SK-N-SH treated with all-trans-retinoic acid at 6 μM for 48 hours (cell line): ENCODE results near the gene MIOX.

Source experiments
- ATAC-seq: fragments of 200-7000 bp; cut with Tn5 transposase; 3 replicates; pipeline ENCODE4 v1.9.1; 2020; ENCODE audit warnings: mild to moderate bottlenecking, moderate library complexity
- ARNTL ChIP-seq: fragments of 450-650 bp; formaldehyde crosslinking; IDR thresholded peaks from 2 replicates; pipeline ENCODE4 v1.5.0; 2020; ENCODE audit warnings: low read depth, mild to moderate bottlenecking, moderate library complexity, borderline replicate concordance
- BACH2 ChIP-seq: fragments of 250-450 bp; sonication (Bioruptor Pico); IDR thresholded peaks from 2 replicates; pipeline ENCODE4 v1.9.0; 2021; ENCODE audit warnings: mild to moderate bottlenecking, borderline replicate concordance
- CREB5 ChIP-seq: fragments of 250-450 bp; sonication (Bioruptor Pico); IDR thresholded peaks from 2 replicates; pipeline ENCODE4 v1.5.1; 2020; ENCODE audit warnings: low read depth, mild to moderate bottlenecking, moderate library complexity
- CSDC2 ChIP-seq: fragments of 250-450 bp; sonication (Bioruptor Pico); IDR thresholded peaks from 2 replicates; pipeline ENCODE4 v1.5.0; 2020; ENCODE audit warnings: mild to moderate bottlenecking, moderate library complexity
- CSRNP3 ChIP-seq: fragments of 250-450 bp; sonication (Bioruptor Pico); IDR thresholded peaks from 2 replicates; pipeline ENCODE4 v1.5.1; 2021; ENCODE audit warnings: mild to moderate bottlenecking, moderate library complexity
- GLIS3 ChIP-seq: fragments of 250-450 bp; sonication (Bioruptor Pico); IDR thresholded peaks from 2 replicates; pipeline ENCODE4 v1.5.0; 2020; ENCODE audit warnings: mild to moderate bottlenecking, moderate library complexity
- ISL1 ChIP-seq: fragments of 250-450 bp; sonication (Bioruptor Pico); IDR thresholded peaks from 2 replicates; pipeline ENCODE4 v2.1.2; 2022; ENCODE audit warnings: mild to moderate bottlenecking, moderate library complexity
- PATZ1 ChIP-seq: fragments of 250-450 bp; sonication (Bioruptor Pico); IDR thresholded peaks from 2 replicates; pipeline ENCODE4 v1.8.0; 2020; ENCODE audit warnings: mild to moderate bottlenecking, moderate library complexity, borderline replicate concordance
- PPARA ChIP-seq: fragments of 250-450 bp; sonication (Bioruptor Pico); IDR thresholded peaks from 2 replicates; pipeline ENCODE4 v1.5.0; 2020; ENCODE audit warnings: mild to moderate bottlenecking, borderline replicate concordance
- SNAI2 ChIP-seq: fragments of 250-450 bp; sonication (Bioruptor Pico); IDR thresholded peaks from 2 replicates; pipeline ENCODE4 v1.5.0; 2020; ENCODE audit warnings: mild to moderate bottlenecking, moderate library complexity
- TCF4 ChIP-seq: fragments of 250-450 bp; sonication (Bioruptor Pico); IDR thresholded peaks from 2 replicates; pipeline ENCODE4 v1.8.0; 2021; ENCODE audit warnings: mild to moderate bottlenecking, moderate library complexity, borderline replicate concordance
- TOX ChIP-seq: fragments of 250-450 bp; sonication (Bioruptor Pico); IDR thresholded peaks from 2 replicates; pipeline ENCODE4 v1.8.0; 2021; ENCODE audit warnings: mild to moderate bottlenecking, moderate library complexity, borderline replicate concordance
- TSHZ2 ChIP-seq: fragments of 250-450 bp; sonication (Bioruptor Pico); IDR thresholded peaks from 2 replicates; pipeline ENCODE4 v1.5.0; 2020; ENCODE audit warnings: mild to moderate bottlenecking, moderate library complexity
- ZC3H10 ChIP-seq: fragments of 250-450 bp; sonication (Bioruptor Pico); IDR thresholded peaks from 2 replicates; pipeline ENCODE4 v1.5.1; 2021; ENCODE audit warnings: mild to moderate bottlenecking, moderate library complexity
- ZFP3 ChIP-seq: fragments of 250-450 bp; sonication (Bioruptor Pico); IDR thresholded peaks from 2 replicates; pipeline ENCODE4 v1.5.0; 2020; ENCODE audit warnings: mild to moderate bottlenecking, moderate library complexity
- ZFP30 ChIP-seq: fragments of 450-650 bp; formaldehyde crosslinking; IDR thresholded peaks from 2 replicates; pipeline ENCODE4 v1.5.0; 2022; ENCODE audit warnings: mild to moderate bottlenecking, moderate library complexity
- ZNF565 ChIP-seq: fragments of 450-650 bp; formaldehyde crosslinking; conservative IDR thresholded peaks from 2 replicates; pipeline ENCODE4 v1.5.0; 2020; ENCODE audit warnings: low read depth, mild to moderate bottlenecking, moderate library complexity
- ZNF70 ChIP-seq: fragments of 450-650 bp; formaldehyde crosslinking; IDR thresholded peaks from 2 replicates; pipeline ENCODE4 v1.5.0; 2020; ENCODE audit warnings: mild to moderate bottlenecking, moderate library complexity
- ZNF8 ChIP-seq: fragments of 450-650 bp; formaldehyde crosslinking; IDR thresholded peaks from 2 replicates; pipeline ENCODE4 v1.5.0; 2020; ENCODE audit warnings: mild to moderate bottlenecking, moderate library complexity

Gene MIOX

GRCh38 chr22:50455201-50455600 is 31.5 kb upstream of the MIOX start (continued):
- TF ChIP-seq CSRNP3 (no peak), ZNF8 (no peak)
- TF ChIP-seq, all 23 proteins: peak for 0

- ATAC-seq: no peak
- TF ChIP-seq CSDC2 (CRISPR knock-in tag) (no peak), ISL1 (CRISPR knock-in tag) (no peak), ZFP3 (CRISPR knock-in tag) (no peak), TCF4 (CRISPR knock-in tag) (no peak), TSHZ2 (no peak), CREB5 (CRISPR knock-in tag) (no peak), PATZ1 (CRISPR knock-in tag) (no peak), ZFP30 (CRISPR knock-in tag) (no peak), ARNTL (CRISPR knock-in tag) (no peak), TOX (CRISPR knock-in tag) (no peak), SNAI2 (CRISPR knock-in tag) (no peak), PPARA (CRISPR knock-in tag) (no peak), ZC3H10 (CRISPR knock-in tag) (no peak), BACH2 (CRISPR knock-in tag) (no peak)
Observed at GRCh38 chr22:50456026-50456425, 30.6 kb upstream of the MIOX start.

- ATAC-seq: peak; percentile 33; the same call in 2 of the 3 replicates
- TF ChIP-seq ZFP30 (CRISPR knock-in tag): no peak
- no peak for TF ChIP-seq GLIS3 (CRISPR knock-in tag)
- TF ChIP-seq ZNF565: no peak
- TF ChIP-seq ZNF70 (CRISPR knock-in tag): no peak
- TF ChIP-seq CREB5 (CRISPR knock-in tag): no peak
- TF ChIP-seq TOX (CRISPR knock-in tag): no peak
Observed at GRCh38 chr22:50456466-50457234, 30.0 kb upstream of the MIOX start.

GRCh38 chr22:50459016-50459415 is 27.6 kb upstream of the MIOX start:
- no peak for ATAC-seq
- TF ChIP-seq CSRNP3 (no peak), TOX (CRISPR knock-in tag) (no peak), TSHZ2 (no peak), PATZ1 (CRISPR knock-in tag) (no peak), PPARA (CRISPR knock-in tag) (no peak), ZNF70 (CRISPR knock-in tag) (no peak), ZNF8 (no peak)
